Measurements from ENCODE around the gene TTF2. TPM values are rescaled to one million over a fixed set of nuclear protein-coding genes. Genes with fewer than 3 reads are reported as not detected.

TTF2 gene
- polyA plus RNA-seq, 1 donor (not counting 4 experiments of a cell fraction or from before 2014, with no cell fraction given), result 23.0 TPM

DNA sequence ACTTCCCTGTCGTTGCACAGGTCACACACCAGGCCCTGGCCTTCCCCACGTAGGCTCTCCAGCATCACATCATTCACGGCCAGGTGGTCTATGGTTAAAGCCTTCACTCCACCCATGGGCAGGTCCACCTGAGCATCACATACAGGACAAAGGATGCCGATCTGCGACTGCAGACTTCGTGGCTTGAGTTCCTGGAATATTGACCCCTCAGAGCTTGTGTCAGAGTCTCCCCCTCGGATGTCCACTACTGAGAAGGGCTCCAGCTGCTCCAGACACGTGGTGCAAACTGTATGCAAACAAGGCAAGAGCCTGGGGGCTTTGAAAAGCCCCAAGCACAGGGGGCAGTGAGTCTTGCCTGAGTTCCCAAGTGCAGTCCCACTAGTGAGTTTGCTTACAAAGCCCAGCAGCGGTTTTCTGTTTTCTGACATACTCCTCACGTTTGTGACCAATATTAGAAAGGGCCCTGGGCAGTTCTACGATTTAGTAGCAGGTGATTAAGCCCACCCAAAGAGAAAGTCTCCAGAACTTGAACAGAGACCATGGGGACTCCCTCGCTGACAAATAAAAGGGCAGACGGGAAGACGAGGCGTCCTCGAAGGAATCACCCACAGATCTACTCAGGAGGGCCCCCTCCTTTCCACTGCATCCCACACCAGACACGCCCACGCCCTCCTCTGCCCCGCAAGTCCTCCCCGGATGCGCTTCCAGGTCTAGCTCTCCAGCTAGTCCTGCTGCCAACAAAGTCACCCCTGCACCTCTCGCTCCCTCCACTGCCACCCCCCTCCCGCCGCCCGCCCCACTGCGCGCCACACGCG, 60.9 kb downstream of the TTF2 start:
- Histone ChIP-seq H3K27me3 (ENCODE audit: control insufficient read depth, extremely low read depth, insufficient read depth, low read length) (peaks cover 5% of the 10 kb centered on the region), H3K4me3 (ENCODE audit: control insufficient read depth in 2 of 3, extremely low read depth in 1 of 3, insufficient read depth in 2 of 3, low read depth in 1 of 3, low read length in 3 of 3) (peak overlapping the region; percentile 67 to 85 (median 69)), H3K4me1 (ENCODE audit: control insufficient read depth, extremely low read depth, insufficient read depth, low read length) (peaks cover 12% of the 10 kb centered on the region), H4K20me1 (ENCODE audit: control insufficient read depth, extremely low read depth, insufficient read depth, low read length) (no peaks in the 10 kb centered on the region), H2AFZ (ENCODE audit: control insufficient read depth, low read length) (peak overlapping the region; percentile 80), H3K79me2 (ENCODE audit: control insufficient read depth, insufficient read depth, low read length) (no peaks in the 10 kb centered on the region), H3K9me1 (ENCODE audit: control insufficient read depth, extremely low read depth, insufficient read depth, low read length) (peaks cover 2% of the 10 kb centered on the region), H3K4me2 (ENCODE audit: control insufficient read depth, extremely low read depth, insufficient read depth, low read depth, low read length) (peak overlapping the region; percentile 89), H3K9me3 (ENCODE audit: control insufficient read depth, low read depth, low read length) (no peaks in the 10 kb centered on the region), H3K9ac (ENCODE audit: control insufficient read depth, extremely low read depth, insufficient read depth, low read length) (peak overlapping the region; percentile 92), H3K27ac (ENCODE audit: control insufficient read depth, insufficient read depth, low read length) (peak overlapping the region; percentile 8), H3K36me3 (ENCODE audit: control insufficient read depth in 2 of 2, extremely low read depth in 1 of 2, insufficient read depth in 2 of 2, low read length in 2 of 2) (peaks cover 0 to 8% of the 10 kb centered on the region in 2 experiments)
- TF ChIP-seq EZH2 (IDR thresholded peaks at IDR 0.05; ENCODE audit: low read length), result no peak
- TF ChIP-seq, protein P1, sequence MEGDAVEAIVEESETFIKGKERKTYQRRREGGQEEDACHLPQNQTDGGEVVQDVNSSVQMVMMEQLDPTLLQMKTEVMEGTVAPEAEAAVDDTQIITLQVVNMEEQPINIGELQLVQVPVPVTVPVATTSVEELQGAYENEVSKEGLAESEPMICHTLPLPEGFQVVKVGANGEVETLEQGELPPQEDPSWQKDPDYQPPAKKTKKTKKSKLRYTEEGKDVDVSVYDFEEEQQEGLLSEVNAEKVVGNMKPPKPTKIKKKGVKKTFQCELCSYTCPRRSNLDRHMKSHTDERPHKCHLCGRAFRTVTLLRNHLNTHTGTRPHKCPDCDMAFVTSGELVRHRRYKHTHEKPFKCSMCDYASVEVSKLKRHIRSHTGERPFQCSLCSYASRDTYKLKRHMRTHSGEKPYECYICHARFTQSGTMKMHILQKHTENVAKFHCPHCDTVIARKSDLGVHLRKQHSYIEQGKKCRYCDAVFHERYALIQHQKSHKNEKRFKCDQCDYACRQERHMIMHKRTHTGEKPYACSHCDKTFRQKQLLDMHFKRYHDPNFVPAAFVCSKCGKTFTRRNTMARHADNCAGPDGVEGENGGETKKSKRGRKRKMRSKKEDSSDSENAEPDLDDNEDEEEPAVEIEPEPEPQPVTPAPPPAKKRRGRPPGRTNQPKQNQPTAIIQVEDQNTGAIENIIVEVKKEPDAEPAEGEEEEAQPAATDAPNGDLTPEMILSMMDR (optimal IDR thresholded peaks at IDR 0.05 in 1 of 3, IDR thresholded peaks at IDR 0.05 in 1 of 3, conservative IDR thresholded peaks at IDR 0.05 in 1 of 3; ENCODE audit: extremely low read depth in 1 of 3, insufficient read depth in 2 of 3, low read length in 3 of 3), result peak in 1 of 3 experiments; percentile 0
- no peak for DNase-seq (ENCODE audit: low read depth, low spot score)
- FAIRE-seq, result no peak
- dilution Hi-C loops (cut with MboI; ENCODE audit: extremely low pct_ligation_motif_present, low sequenced_read_pairs), result no loop called here

DNA sequence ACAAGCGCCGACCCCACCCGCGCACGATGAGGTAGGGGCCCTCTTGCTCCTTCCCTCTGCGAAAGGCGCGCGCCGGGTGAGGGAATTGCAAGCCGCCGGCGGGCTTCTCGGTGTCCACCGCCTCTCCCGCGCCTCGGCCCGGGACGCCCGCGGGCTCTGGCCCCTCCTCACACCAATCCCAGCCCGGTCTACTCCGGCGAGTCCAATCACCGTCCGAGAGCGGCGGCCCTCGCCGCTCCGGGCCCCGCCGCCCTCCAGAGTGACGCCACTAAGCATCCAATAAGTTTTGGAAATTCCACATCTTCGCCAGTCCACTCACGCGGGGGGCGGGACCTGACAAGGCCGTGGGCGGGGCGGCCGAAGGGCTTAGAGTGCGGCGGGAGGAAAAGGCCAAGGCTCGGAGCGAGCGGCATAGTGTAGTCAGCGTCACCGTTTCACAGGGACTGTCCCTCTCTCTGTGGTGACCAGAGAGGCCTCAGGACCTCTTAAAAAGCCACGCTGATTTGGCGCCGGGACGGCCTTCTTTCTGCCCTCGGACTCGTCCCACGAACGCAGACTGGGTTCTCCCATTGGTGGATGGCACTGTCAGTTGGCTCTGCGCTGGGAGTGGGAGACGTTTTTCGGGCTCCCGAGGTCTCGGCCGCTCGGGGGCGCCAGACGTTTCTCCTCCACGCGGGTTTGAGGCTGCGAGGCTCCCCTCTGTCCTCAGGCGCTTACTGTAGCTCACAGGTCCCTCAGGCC, 61.6 kb downstream of the TTF2 start, which contains the start of gene TRIM45:
Gene TRIM45 (minus strand): TSS at position 161 of the 741 bp plus-strand sequence. CDS start 548 bp downstream, outside the sequence.
- Histone ChIP-seq H3K27me3 (ENCODE audit: control insufficient read depth, extremely low read depth, insufficient read depth, low read length) (peaks cover 11% of the 10 kb centered on the region), H3K9me1 (ENCODE audit: control insufficient read depth, extremely low read depth, insufficient read depth, low read length) (peaks cover 2% of the 10 kb centered on the region), H3K79me2 (ENCODE audit: control insufficient read depth, insufficient read depth, low read length) (no peaks in the 10 kb centered on the region), H3K4me1 (ENCODE audit: control insufficient read depth, extremely low read depth, insufficient read depth, low read length) (peaks cover 12% of the 10 kb centered on the region), H3K4me2 (ENCODE audit: control insufficient read depth, extremely low read depth, insufficient read depth, low read depth, low read length) (peak within 1 kb of the TSS; percentile 89), H3K36me3 (ENCODE audit: control insufficient read depth in 2 of 2, extremely low read depth in 1 of 2, insufficient read depth in 2 of 2, low read length in 2 of 2) (peaks cover 0 to 8% of the 10 kb centered on the region in 2 experiments), H3K9me3 (ENCODE audit: control insufficient read depth, low read depth, low read length) (no peaks in the 10 kb centered on the region), H3K9ac (ENCODE audit: control insufficient read depth, extremely low read depth, insufficient read depth, low read length) (peak within 1 kb of the TSS; percentile 92), H4K20me1 (ENCODE audit: control insufficient read depth, extremely low read depth, insufficient read depth, low read length) (no peaks in the 10 kb centered on the region), H3K4me3 (ENCODE audit: control insufficient read depth in 2 of 3, extremely low read depth in 1 of 3, insufficient read depth in 2 of 3, low read depth in 1 of 3, low read length in 3 of 3) (peak within 1 kb of the TSS; percentile 69 to 87 (median 85)), H2AFZ (ENCODE audit: control insufficient read depth, low read length) (peak within 1 kb of the TSS; percentile 100), H3K27ac (ENCODE audit: control insufficient read depth, insufficient read depth, low read length) (peak within 1 kb of the TSS; percentile 92)
- TF ChIP-seq EZH2 (IDR thresholded peaks at IDR 0.05; ENCODE audit: low read length), result no peak
- TF ChIP-seq, protein P1 (optimal IDR thresholded peaks at IDR 0.05 in 1 of 3, IDR thresholded peaks at IDR 0.05 in 1 of 3, conservative IDR thresholded peaks at IDR 0.05 in 1 of 3; ENCODE audit: extremely low read depth in 1 of 3, insufficient read depth in 2 of 3, low read length in 3 of 3), result peak; percentile 68 to 78 (median 75)
- FAIRE-seq (peak; percentile 36), DNase-seq (ENCODE audit: low read depth, low spot score) (peak; percentile 58)
- dilution Hi-C loops (cut with MboI; ENCODE audit: extremely low pct_ligation_motif_present, low sequenced_read_pairs), result no loop called here

Data from keratinocyte (primary cell).